Muscle layer of colon (tissue), 2 donors: ENCODE data around the gene CNGA1.
"Not testable (repeated sequence)": the region's sequence is repeated elsewhere in the genome, so short reads cannot be mapped to it uniquely, and the experiment has no call there.

Experiments used
- H3K27ac ChIP-seq: one replicate; pipeline ENCODE4 v1.7.0; 2013; ENCODE audit warnings: low read depth, mild to moderate bottlenecking, low read length, moderate library complexity
- H3K27me3 ChIP-seq, 2 donors: one replicate each; pipeline ENCODE4 v1.7.0; 2013; ENCODE audit warnings: low read length in 2 of 2, mild to moderate bottlenecking in 2 of 2; ENCODE audit not compliant: insufficient read depth in 2 of 2, control insufficient read depth in 1 of 2
- H3K36me3 ChIP-seq: one replicate; pipeline ENCODE4 v1.7.0; 2013; ENCODE audit warnings: mild to moderate bottlenecking, low read length; ENCODE audit not compliant: insufficient read depth
- H3K4me1 ChIP-seq: one replicate; pipeline ENCODE4 v1.7.0; 2013; ENCODE audit warnings: mild to moderate bottlenecking, low read length; ENCODE audit not compliant: insufficient read depth
- H3K4me3 ChIP-seq, 2 donors: one replicate each; pipeline ENCODE4 v1.7.0; 2013; ENCODE audit warnings: low read length in 2 of 2, low read depth in 1 of 2, mild to moderate bottlenecking in 1 of 2, moderate library complexity in 1 of 2
- H3K9ac ChIP-seq: one replicate; pipeline ENCODE4 v1.7.0; 2013; ENCODE audit warnings: low read length
- H3K9me3 ChIP-seq: one replicate; pipeline ENCODE4 v1.7.0; 2013; ENCODE audit warnings: mild to moderate bottlenecking, low read length
- donor health status: abdominal sarcoma.
- donor health status: Adenocarcinoma of cecum.

Gene CNGA1

DNA sequence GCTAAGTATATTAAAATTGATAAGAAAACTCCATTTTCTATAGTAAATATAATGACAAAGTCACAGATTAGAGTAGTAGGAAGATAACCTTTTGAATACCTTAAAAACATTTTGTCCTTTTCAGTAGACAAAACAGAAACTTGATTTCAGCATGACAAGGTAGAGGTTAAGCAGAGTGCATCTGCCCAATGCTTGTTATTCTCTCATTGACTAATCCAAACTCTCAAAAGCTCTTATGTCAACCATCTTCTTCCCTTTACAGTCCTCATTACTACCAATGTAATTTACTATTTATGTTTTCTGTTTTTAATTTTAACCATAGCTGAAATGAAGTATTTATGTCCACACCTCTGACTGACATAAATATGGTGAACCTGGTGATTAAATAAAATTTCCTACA, 11.2 kb upstream of the CNGA1 start:
- Histone ChIP-seq H3K9me3 (no peaks in the 10 kb centered on the region), H3K4me1 (no peaks in the 10 kb centered on the region), H3K36me3 (no peaks in the 10 kb centered on the region), H3K27ac (no peak overlapping the region), H3K4me3 (no peak overlapping the region), H3K27me3 (no peaks in the 10 kb centered on the region), H3K9ac (no peak overlapping the region)

DNA sequence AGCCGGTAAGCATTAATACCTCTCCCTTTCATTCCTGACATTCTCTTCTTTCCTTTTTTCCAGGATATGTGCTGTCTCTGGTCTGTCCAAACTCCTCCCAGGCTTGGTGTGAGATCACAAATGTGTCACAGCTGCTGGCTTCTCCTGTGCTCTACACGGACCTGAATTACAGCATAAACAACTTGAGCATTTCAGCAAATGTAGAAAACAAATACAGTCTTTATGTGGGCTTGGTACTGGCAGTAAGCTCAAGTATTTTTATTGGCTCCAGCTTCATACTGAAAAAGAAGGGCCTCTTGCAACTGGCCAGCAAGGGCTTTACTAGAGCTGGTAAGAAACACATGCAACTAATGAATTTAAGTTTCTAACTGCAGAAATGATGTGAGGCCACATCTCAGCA, 8.5 kb upstream of the CNGA1 start:
- no peaks in the 10 kb centered on the region for H3K36me3 ChIP-seq
- no peak overlapping the region for H3K4me3 ChIP-seq
- H3K9me3 ChIP-seq: no peaks in the 10 kb centered on the region
- H3K27me3 ChIP-seq: no peaks in the 10 kb centered on the region
- H3K27ac ChIP-seq: no peak overlapping the region
- no peaks in the 10 kb centered on the region for H3K4me1 ChIP-seq
- no peak overlapping the region for H3K9ac ChIP-seq

DNA sequence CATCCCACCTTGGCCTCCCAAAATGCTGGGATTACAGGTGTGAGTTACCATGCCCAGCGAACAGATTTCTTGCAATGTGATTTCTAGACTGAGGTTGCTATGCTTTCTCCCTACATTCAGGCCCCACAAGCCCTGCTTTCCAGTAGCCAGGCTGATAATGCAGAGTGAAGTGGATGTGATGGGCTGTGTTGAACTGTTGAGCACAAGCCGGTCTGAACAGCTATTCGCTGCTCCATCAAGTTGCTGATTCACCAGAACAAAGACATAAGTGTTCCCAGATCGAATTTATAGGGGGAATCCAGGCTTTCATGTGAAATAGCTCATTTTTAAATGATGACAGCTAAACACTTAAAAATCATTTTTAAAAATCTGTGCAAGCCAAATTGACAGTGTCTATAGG, 8.0 kb upstream of the CNGA1 start:
- Histone ChIP-seq H3K27ac (no peak overlapping the region), H3K4me1 (no peaks in the 10 kb centered on the region)

DNA sequence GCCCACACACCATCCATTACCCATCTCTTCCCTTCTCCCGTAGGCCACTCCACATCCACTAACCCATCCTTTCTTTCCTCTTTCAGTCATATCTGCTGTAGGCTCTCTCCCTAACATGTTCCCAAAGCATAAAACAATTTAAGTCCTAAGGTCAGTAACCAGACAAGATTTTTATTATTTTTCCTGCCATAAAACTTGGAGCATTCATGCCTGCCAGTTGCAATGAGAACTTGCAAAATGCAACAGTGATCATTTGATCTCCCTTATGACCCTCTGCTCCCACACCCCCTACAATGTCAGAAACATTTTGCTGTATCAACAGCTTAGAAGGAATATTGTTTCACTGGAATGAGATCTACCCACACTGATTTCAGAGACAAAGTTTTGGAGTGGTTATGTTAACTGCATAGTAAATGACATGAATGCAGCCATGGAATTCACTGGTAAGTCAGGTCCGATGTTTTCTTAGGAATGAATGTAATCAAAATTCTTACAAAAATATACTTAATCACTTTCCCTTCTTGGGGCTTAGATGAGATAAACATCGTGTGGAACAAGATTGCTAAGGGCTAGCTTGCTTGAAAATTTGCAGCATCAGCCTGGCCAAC, 5.8 kb upstream of the CNGA1 start:
- Histone ChIP-seq H3K9ac (no peak overlapping the region), H3K4me1 (peaks cover 2% of the 10 kb centered on the region), H3K27me3 (peaks cover 0 to 3% of the 10 kb centered on the region in 2 donors), H3K4me3 (no peak overlapping the region), H3K27ac (no peak overlapping the region), H3K9me3 (no peaks in the 10 kb centered on the region), H3K36me3 (no peaks in the 10 kb centered on the region)

More for the DNA sequence above, 8.0 kb upstream of the CNGA1 start:
- Histone ChIP-seq H3K9ac (no peak overlapping the region), H3K9me3 (no peaks in the 10 kb centered on the region), H3K36me3 (no peaks in the 10 kb centered on the region), H3K27me3 (no peaks in the 10 kb centered on the region), H3K4me3 (no peak overlapping the region)

DNA sequence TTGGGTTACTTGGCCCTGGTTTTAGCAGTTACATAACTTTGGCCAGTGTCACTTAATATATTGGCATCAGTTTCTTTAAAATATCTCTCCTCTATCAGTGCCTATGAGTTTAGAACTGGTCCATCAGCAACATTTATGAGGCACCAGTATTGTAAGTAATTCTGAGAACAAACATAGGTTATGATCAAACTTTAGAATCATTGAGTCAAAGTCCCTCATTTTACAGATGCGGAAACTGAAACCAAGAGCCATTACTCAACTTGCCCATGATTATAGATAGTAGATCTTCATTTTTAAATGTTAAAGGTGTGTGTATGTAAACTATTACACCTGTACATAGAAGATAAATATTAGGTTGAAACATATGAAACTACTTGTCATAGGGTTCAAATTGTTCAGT, 4.6 kb upstream of the CNGA1 start:
- H3K36me3 ChIP-seq: no peaks in the 10 kb centered on the region
- H3K9ac ChIP-seq: no peak overlapping the region
- H3K4me3 ChIP-seq: no peak overlapping the region
- no peak overlapping the region for H3K27ac ChIP-seq
- H3K27me3 ChIP-seq: peaks cover 0 to 10% of the 10 kb centered on the region in 2 donors
- H3K4me1 ChIP-seq: peaks cover 4% of the 10 kb centered on the region
- no peaks in the 10 kb centered on the region for H3K9me3 ChIP-seq

DNA sequence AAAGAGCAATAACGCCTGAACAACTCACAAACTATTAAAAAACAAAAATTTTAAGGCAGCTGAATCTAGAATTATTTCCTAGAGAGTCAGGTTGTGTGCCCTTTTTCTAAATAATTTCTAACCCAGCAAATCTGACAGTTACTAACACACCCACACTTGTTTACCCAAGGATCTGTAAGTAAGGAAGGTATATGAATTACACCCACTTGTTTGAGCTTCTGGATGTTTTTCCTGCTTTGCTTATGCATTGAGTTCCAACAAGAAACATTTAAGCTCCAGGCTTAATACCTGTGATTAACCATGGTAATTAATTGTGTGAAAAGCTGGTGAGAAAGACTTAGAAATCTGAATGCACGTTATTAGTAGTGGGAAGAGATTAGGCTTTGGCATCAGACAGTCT, 1.6 kb upstream of the CNGA1 start:
- no peaks in the 10 kb centered on the region for H3K9me3 ChIP-seq
- no peaks in the 10 kb centered on the region for H3K36me3 ChIP-seq
- H3K27ac ChIP-seq: no peak overlapping the region
- H3K27me3 ChIP-seq: peaks cover 0 to 10% of the 10 kb centered on the region in 2 donors
- peaks cover 4% of the 10 kb centered on the region for H3K4me1 ChIP-seq
- H3K9ac ChIP-seq: no peak overlapping the region
- no peak overlapping the region for H3K4me3 ChIP-seq

DNA sequence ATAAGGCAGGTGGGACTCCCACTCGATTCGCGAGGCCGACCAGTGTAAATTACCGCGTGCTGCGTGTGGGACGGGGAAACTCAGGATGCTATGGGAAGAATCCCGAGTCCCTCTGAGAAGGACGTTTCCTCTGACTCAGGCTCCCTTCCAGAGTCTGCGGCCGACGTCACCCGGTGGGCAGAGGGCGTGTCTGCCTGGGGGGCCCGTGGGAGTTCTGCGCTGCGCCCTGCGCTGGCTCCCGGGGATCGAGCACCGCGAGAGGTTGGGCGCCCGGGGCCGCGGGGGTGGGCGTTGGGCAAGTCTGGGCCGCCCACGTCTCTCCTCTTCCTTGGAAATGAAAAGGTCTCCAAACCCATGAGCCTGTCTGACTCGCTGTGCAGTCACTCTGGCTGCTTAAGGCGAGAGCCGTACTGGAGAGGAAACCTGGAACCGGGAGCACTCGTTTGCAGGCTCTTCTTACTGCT, 659 bp upstream of the CNGA1 start:
- no peaks in the 10 kb centered on the region for H3K36me3 ChIP-seq
- no peak overlapping the region for H3K27ac ChIP-seq
- H3K27me3 ChIP-seq: peaks cover 0 to 10% of the 10 kb centered on the region in 2 donors

DNA sequence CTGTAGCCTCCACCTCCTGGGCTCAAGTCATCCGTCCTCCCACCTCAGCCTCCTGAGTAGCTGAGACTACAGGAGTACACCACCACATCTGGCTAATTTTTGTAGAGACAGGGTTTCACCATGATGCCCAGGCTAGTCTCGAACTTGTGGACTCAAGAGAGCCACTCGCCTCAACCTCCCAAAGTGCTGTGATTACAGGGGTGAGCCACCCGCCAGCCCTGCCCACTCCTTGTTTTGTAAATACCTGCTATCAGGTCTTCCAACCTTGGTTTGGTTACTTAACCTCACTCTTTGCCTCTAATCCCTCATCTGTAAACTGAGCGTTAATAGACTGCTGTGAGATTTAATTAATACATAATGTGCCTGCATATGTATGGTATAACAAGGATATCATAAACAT, 803 bp downstream of the CNGA1 start:
- peaks cover 4% of the 10 kb centered on the region for H3K4me1 ChIP-seq

More for the DNA sequence above, 659 bp upstream of the CNGA1 start:
- peaks cover 4% of the 10 kb centered on the region for H3K4me1 ChIP-seq
- H3K4me3 ChIP-seq: peak overlapping the region; percentile 69 to 72
- H3K9ac ChIP-seq: no peak overlapping the region
- no peaks in the 10 kb centered on the region for H3K9me3 ChIP-seq

DNA sequence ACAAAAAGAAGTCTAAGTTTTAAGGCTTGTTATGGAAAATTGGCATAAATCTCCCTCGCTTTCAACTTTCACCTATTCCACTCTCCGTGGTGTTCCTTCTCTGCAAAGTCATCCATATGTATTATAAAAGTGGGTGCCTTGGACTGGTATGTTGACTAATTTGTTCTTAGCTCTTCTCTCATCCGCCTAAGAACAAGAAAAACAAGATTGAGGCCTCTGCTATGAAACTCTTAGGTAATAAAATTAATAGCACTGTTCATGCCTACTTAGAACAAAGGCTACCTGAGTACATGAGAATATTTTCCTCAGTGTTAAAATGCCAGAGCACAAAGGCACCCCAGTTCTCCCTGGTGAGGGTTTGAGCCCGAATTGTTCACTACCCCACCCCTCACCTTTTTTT, 1.3 kb downstream of the CNGA1 start:
- H3K27me3 ChIP-seq: peaks cover 0 to 10% of the 10 kb centered on the region in 2 donors
- H3K9me3 ChIP-seq: no peaks in the 10 kb centered on the region
- H3K4me1 ChIP-seq: peaks cover 4% of the 10 kb centered on the region
- H3K27ac ChIP-seq: no peak overlapping the region
- H3K36me3 ChIP-seq: no peaks in the 10 kb centered on the region
- no peak overlapping the region for H3K4me3 ChIP-seq
- no peak overlapping the region for H3K9ac ChIP-seq

More for the DNA sequence above, 803 bp downstream of the CNGA1 start:
- H3K9ac ChIP-seq: no peak overlapping the region
- H3K4me3 ChIP-seq: no peak overlapping the region
- peaks cover 0 to 10% of the 10 kb centered on the region in 2 donors for H3K27me3 ChIP-seq
- H3K36me3 ChIP-seq: no peaks in the 10 kb centered on the region
- H3K9me3 ChIP-seq: no peaks in the 10 kb centered on the region
- H3K27ac ChIP-seq: no peak overlapping the region

DNA sequence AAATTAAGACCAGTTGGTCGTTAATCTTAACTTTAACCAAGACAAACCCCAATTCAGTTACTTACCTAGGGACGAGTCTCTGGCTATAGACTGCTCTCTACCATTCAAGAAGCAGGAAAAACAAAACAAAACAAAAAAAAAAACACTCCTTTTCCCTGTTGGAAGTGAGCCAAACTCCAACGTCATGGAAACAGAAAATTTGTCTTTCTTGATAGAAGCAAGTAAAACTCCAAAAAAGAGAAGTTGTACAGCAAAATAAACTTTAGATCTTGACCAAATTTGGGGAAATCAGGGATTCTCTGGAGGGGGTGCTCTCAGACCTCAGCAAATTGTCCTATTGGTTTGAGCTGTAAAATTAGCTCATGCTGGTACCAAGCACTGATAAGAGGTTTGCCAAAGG, 3.7 kb downstream of the CNGA1 start:
- no peak overlapping the region for H3K9ac ChIP-seq
- peaks cover 4% of the 10 kb centered on the region for H3K4me1 ChIP-seq
- H3K27me3 ChIP-seq: peaks cover 0 to 10% of the 10 kb centered on the region in 2 donors
- H3K36me3 ChIP-seq: no peaks in the 10 kb centered on the region
- no peak overlapping the region for H3K4me3 ChIP-seq
- H3K27ac ChIP-seq: no peak overlapping the region
- H3K9me3 ChIP-seq: no peaks in the 10 kb centered on the region

DNA sequence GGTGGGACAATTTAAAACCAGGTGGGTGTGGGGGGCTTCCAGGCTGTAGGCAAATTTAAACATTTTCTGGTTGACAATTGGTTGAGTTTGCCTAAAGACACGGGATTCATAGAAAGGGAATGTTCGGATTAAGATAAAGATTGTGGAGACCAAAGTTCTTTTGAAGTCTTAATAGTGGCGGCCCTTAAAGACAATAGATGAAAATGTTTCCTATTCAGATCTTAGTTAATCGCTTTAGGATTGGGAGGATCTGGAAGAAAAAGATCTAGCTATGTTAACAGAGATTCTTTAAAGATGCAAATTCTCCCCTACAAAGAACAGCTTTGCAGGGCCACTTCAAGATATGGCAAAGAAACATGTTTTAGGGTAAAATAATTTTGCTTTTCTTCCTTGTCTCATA, 4.8 kb downstream of the CNGA1 start:
- H3K4me3 ChIP-seq: no peak overlapping the region
- no peaks in the 10 kb centered on the region for H3K36me3 ChIP-seq
- no peak overlapping the region for H3K9ac ChIP-seq
- H3K9me3 ChIP-seq: no peaks in the 10 kb centered on the region
- H3K27ac ChIP-seq: no peak overlapping the region
- peaks cover 0 to 1% of the 10 kb centered on the region in 2 donors for H3K27me3 ChIP-seq
- no peaks in the 10 kb centered on the region for H3K4me1 ChIP-seq

DNA sequence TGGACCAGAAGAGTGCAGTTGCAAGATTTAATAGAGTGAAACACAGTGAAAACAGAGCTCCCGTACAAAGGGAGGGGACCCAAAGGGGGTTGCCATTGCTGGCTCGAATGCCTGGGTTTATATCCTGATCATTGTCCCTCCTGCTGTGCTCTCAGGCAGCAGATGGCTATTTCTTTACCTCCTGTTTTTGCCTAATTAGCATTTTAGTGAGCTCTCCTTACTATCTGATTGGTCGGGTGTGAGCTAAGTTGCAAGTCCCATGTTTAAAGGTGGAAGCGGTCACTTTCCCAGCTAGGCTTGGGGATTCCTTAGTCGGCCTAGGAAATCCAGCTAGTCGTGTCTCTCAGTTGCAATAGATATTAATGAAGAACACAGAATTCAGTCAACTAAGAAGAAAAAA, 5.6 kb downstream of the CNGA1 start:
- H3K27me3 ChIP-seq, H3K9ac ChIP-seq, H3K4me1 ChIP-seq, H3K36me3 ChIP-seq, H3K27ac ChIP-seq, H3K4me3 ChIP-seq, H3K9me3 ChIP-seq: not testable (repeated sequence)
